HG02759 (cell line): ENCODE data around the gene ZNF639.

Experiments
- ATAC-seq: cut with Tn5 transposase; IDR thresholded peaks from one replicate; pipeline ENCODE4 v1.9.1; 2021; ENCODE audit warnings: mild to moderate bottlenecking, moderate library complexity; ENCODE audit not compliant: unreplicated experiment

ZNF639 gene

GRCh38 chr3:179309225-179310078, 13.4 kb upstream of the ZNF639 start:
- ATAC-seq: peak; percentile 91

GRCh38 chr3:179318876-179319275, 4.0 kb upstream of the ZNF639 start:
- no peak for ATAC-seq

- ATAC-seq: no peak
Observed at GRCh38 chr3:179321668-179322285, 1.1 kb upstream of the ZNF639 start.

GRCh38 chr3:179323197-179324110, 623 bp downstream of the ZNF639 start:
- ATAC-seq: peak; percentile 48

GRCh38 chr3:179324270-179324754, 1.5 kb downstream of the ZNF639 start:
- no peak for ATAC-seq

- no peak for ATAC-seq
Observed at GRCh38 chr3:179330438-179330837, 7.6 kb downstream of the ZNF639 start.

- no peak for ATAC-seq
Observed at GRCh38 chr3:179332240-179332639, 9.4 kb downstream of the ZNF639 start.

GRCh38 chr3:179333084-179333483, 10.3 kb downstream of the ZNF639 start:
- no peak for ATAC-seq

GRCh38 chr3:179336345-179336929, 13.6 kb downstream of the ZNF639 start:
- ATAC-seq: no peak

- peak; percentile 92 for ATAC-seq
Observed at GRCh38 chr3:179347345-179348194, 24.7 kb downstream of the ZNF639 start, which contains the start of gene MFN1. Gene MFN1, plus strand, starts transcription at chr3:179347709. Its CDS starts 1,143 bp downstream, at chr3:179348852.

- ATAC-seq: peak; percentile 73
Observed at GRCh38 chr3:179348325-179349013, 25.6 kb downstream of the ZNF639 start.

- ATAC-seq: no peak
Observed at GRCh38 chr3:179355996-179356395, 33.2 kb downstream of the ZNF639 start.

GRCh38 chr3:179363332-179363731, 40.5 kb downstream of the ZNF639 start:
- no peak for ATAC-seq

GRCh38 chr3:179369621-179370020, 46.8 kb downstream of the ZNF639 start:
- ATAC-seq: no peak

GRCh38 chr3:179373938-179374337, 51.1 kb downstream of the ZNF639 start:
- ATAC-seq: no peak

- no peak for ATAC-seq
Observed at GRCh38 chr3:179375091-179375999, 52.5 kb downstream of the ZNF639 start.

- no peak for ATAC-seq
Observed at GRCh38 chr3:179376474-179376873, 53.6 kb downstream of the ZNF639 start.
